T-helper 2 cell treated with Interferon-gamma antibody and Interleukin-4, amounts not matched to agents 100 ng/mL and 5 ng/mL, for 36 hours (primary cell): ENCODE results near the gene PIK3R5. TPM values are rescaled to one million over a fixed set of nuclear protein-coding genes. Genes with fewer than 3 reads are reported as not detected.

Experiments
- intact Hi-C: fragments of 100-400 bp; cut with micrococcal nuclease; formaldehyde crosslinking; loops from one replicate; pipeline ENCODE4 v1.15.1; 2023
- total RNA-seq: library from RNA; stranded (reverse); gene quantifications from 2 replicates; pipeline ENCODE4 v1.2.3, GENCODE V29; 2022

PIK3R5 gene
- total RNA-seq, 1 donor from 2014 or later: 56.2 TPM

DNA sequence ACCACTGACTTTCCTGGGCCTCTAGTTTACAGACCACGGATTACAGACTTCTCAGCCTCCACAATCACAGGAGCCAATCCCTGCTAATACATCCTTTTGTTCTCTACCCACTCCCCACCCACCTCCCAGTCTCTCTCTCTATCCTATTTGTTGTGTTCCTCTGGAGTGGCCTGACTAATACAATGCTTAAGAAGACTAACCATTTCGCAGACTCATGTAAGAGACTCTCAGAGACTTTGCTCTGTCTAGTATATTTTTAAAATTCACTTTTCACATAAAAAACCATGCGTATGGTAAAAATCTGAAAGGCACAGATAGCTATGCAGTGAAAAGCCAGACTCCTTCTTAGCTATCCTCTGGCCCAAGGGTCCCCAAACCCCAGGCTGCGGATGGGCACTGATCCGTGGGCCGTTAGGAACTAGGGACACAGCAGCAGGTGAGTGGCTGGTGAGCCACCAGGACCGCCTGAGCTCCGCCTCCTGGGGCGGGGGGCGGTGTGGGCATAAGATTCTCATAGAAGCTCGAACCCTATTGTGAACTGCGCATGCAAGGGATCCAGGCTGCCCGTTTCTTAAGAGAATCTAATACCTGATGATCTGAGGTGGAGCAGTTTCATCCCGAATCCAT is 105.6 kb downstream of the PIK3R5 start:
- intact Hi-C loops: loop anchor here (5.0 to 10.0 kb wide), 2 partner anchors 37 to 115 kb away; partner anchors contain the start of gene CCDC42

DNA sequence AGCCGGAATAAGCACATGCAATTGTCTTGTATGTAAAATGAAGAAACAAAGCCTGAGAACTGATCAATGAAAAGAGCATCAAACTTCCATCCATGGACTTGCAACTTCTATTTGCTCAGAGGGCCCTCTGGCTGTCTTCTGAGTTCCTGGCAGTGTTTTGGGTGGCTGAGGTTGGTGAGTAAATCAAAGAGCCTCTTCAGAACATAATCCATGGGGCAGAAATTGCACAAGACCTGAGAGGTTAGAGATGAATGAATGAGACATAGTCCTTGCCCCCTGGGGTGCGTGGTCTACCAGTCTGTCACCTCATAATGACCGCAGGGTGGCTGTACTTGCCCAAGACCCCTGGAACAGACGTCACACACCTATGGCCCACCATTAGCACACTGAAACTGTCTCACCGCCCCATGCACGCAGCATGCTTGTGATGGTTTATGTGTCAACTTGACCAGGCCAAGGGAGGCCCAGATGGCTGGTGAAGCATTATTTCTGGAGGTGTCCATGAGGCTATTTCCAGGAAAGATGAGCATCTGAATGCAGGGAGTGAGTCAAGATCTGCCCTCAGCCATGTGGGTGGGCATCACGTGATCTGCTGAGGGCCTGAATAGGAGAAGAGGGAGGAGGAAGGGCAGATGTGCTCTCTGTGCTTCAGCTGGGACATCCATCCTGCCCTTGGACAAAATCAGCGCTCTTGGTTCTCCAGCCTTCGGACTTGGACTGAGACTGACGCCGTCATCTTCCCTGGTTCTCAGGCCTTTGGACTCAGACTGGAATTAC is 106.3 kb downstream of the PIK3R5 start:
- intact Hi-C loops: loop anchor here (5.0 kb wide), 1 partner anchor 38 kb away; no protein-coding TSS in a partner anchor

DNA sequence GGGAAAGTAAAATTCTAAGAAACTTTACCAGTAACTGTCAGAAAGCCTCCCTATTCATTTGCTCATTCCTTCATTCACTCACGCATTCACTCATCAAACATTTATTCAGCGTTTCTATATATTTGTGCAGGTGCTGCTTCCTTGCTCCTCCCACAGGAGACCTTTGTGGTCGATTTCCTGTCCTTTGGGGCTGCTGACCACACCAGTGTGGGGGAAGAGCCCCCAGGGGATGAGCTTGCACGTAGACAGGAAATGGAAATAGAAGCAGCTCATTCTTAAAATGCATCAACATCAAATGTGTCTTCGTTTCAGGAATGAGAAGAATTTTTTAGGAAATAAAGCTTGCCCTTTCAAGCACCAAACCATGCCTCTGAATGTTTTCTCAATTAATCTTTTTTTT is 107.6 kb downstream of the PIK3R5 start:
- intact Hi-C loops: loop anchor here (5.0 kb wide), 1 partner anchor 39 kb away; no protein-coding TSS in a partner anchor

GRCh38 chr17:8856869-8857575 is 108.5 kb downstream of the PIK3R5 start:
- intact Hi-C loops: loop anchor here (5.0 kb wide), 1 partner anchor 40 kb away; no protein-coding TSS in a partner anchor

DNA sequence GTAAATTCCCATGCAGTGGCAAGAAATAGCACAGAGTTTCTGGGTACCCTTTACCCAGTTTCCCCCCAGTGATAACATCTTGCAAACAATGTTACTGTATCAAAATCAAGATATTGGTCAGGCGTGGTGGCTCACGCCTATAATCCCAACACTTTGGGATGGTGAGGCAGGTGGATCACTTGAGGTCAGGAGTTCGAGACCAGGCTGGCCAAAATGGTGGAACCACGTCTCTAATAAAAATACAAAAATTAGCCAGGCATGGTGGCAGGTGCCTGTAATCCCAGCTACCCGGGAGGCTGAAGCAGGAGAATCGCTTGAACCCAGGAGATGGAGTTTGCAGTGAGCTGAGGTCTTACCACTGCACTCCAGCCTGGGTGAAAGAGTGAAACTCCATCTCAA is 109.3 kb downstream of the PIK3R5 start:
- intact Hi-C loops: loop anchor here (5.0 kb wide), 1 partner anchor 41 kb away; no protein-coding TSS in a partner anchor

DNA sequence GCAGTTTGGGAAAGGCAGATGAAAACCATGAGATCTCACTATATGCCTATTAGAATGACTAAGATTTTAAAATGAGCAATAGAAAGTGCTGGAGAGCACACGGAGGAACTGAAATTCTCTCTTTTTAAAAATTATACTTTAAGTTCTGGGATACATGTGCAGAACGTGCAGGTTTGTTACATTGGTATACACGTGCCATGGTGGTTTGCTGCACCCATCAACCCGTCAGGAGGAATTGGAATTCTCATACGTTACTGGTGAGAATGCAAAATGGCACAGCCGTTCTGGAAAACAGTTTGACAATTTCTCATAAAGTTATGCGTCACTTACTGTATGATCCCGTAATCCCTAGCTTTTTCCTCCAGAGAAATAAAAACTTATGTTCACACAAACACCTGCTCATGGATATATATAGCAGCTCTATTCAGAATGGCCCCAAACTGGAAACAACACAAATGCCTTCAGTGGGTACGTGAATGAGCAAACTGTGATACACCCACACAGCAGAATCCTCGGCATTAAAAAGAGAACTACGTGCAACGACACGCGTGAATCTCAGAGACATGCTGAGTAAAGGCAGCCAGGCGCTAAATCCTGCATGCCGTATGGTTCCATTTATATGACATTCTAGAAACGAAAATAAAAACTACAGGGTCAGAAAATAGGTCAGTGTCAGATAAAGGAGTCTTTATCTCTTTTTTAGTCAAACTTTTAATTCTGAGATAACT is 109.9 kb downstream of the PIK3R5 start:
- intact Hi-C loops: loop anchor here (5.0 kb wide), 1 partner anchor 42 kb away; no protein-coding TSS in a partner anchor

- intact Hi-C loops: no loop called here
Observed at GRCh38 chr17:8851600-8851999, 113.9 kb downstream of the PIK3R5 start.

DNA sequence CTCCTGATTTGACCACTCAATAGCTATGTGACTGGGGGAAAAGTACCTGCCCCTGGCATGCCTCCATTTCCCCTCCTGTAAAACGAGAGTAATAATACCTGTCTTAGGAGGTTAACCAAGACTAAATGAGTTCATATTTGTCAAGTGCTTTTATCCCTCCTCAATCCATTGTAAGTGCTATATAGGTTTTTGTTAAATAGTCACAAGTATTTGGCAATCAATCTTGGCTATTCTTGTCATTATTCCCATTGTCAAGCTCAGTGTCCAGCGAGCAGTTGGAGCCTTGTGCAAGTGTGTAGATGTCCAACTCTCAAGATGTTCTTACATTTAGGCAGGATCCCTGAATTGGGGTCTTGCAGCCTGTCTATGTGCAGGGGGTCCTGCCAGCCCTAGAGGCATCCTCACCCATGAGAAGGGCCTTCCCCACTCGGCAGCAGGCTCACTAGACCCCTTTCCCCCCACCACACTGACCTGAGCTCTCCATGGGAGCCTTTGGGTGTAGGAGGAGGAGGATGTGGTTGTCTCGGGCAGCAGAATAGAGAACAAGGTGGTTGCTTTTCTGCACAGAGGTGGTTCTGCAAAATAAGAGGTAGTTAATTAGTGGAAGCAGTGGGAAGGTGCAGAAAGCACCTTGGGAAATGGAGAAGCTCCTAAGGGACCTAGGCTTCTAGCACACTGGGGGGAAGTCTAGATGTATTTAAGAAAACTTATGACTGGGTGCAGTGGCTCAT is 116.0 kb downstream of the PIK3R5 start:
- intact Hi-C loops: no loop called here

GRCh38 chr17:8847891-8848290 is 117.6 kb downstream of the PIK3R5 start:
- intact Hi-C loops: no loop called here

GRCh38 chr17:8846768-8847211 is 118.7 kb downstream of the PIK3R5 start:
- intact Hi-C loops: no loop called here

GRCh38 chr17:8844229-8845218 is 121.0 kb downstream of the PIK3R5 start:
- intact Hi-C loops: no loop called here

DNA sequence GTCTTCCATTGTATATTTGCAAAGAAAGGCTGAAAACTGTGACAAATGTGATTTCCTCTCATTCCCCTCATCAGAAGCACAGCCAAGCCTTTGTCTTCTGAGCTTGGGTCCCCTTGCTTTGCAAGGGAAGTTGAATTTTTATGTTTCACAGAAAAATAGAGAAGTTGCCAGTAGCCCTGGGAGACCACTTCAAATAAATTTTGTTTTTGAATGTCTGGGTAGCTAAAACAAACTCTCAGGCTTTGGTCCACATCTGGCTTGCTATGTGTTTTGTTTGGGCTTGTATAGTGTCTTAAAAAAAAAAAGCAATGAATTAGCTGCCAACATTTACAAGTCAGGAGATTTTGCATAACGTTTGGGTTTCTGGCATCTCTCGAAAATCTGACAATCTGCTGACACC is 122.2 kb downstream of the PIK3R5 start:
- intact Hi-C loops: no loop called here

- intact Hi-C loops: no loop called here
Observed at GRCh38 chr17:8841844-8842243, 123.7 kb downstream of the PIK3R5 start.

DNA sequence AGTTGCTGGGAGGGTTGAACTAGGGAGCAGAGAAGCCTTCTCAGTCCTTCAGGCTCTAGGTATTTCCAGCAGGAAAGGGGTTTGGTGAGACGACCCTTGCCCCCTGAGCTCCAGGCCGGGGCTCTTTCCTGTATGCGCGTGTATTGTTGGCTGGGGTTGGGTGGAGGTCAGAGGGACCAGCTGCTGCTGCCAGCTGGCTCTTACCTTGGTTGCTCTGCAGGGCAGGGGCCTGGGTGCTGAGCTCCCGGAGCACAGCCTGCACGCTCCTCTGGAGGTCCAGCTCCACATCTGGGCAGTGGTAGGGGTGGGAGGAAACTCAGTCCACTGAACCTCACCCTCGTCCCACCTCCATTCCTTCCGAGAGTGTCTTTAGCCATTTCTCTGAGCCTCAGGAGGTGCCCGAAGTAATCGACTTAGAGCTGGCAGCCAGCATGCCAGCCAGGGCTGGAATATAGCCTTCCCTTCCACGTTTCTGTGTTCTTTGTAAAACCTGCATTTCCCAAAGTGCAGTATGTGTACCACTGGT is 126.0 kb downstream of the PIK3R5 start:
- intact Hi-C loops: no loop called here

- intact Hi-C loops: no loop called here
Observed at GRCh38 chr17:8838551-8839095, 126.9 kb downstream of the PIK3R5 start.

DNA sequence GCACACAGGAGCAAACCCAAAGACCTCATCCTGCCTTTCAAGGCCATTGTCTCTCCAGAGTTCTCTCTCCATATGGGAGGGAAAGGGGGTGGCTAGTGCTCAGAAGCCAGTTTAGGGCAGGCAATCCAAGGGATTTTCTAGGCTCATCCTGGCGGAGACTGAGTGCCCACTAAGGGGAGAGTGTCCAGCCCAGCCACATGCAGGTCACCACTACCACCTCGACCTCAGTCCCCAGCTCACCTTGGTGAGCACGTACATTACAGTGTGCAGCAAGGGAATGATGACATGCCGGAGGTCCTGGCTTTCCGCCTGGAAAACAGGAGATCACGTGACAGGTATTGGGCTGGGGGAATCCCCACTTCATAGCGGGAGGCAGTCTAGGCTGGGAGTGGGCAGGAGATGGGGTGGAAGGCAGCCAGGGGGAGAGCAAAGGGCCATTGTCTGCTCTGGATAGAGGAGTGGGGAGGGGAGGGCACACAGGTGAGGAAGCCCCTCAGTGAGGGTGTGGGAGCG is 127.9 kb downstream of the PIK3R5 start:
- intact Hi-C loops: no loop called here

GRCh38 chr17:8836821-8837562 is 128.5 kb downstream of the PIK3R5 start:
- intact Hi-C loops: no loop called here
